Stimulated activated naive CD4-positive, alpha-beta T cell (primary cell): ENCODE measurements around the gene LRRC8D.
"Not testable (repeated sequence)": the region's sequence is repeated elsewhere in the genome, so short reads cannot be mapped to it uniquely, and the experiment has no call there.

Experiments
- DNase-seq, 6 experiments: peaks; one replicate each; lab custom pipeline; 2025; lab: John Stamatoyannopoulos, UW

Gene LRRC8D

GRCh38 chr1:89913353-89914095 is 92.7 kb downstream of the LRRC8D start:
- no peak for DNase-seq

GRCh38 chr1:89917353-89917752 is 96.5 kb downstream of the LRRC8D start:
- DNase-seq: no peak

GRCh38 chr1:89918127-89918793 is 97.4 kb downstream of the LRRC8D start:
- DNase-seq: no peak

- no peak for DNase-seq
Observed at GRCh38 chr1:89918794-89919155, 97.9 kb downstream of the LRRC8D start.

- no peak for DNase-seq
Observed at GRCh38 chr1:89919174-89919573, 98.3 kb downstream of the LRRC8D start.

GRCh38 chr1:89922911-89923310 is 102.1 kb downstream of the LRRC8D start:
- DNase-seq: no peak

- no peak for DNase-seq
Observed at GRCh38 chr1:89923517-89923916, 102.7 kb downstream of the LRRC8D start.

GRCh38 chr1:89924075-89924474 is 103.2 kb downstream of the LRRC8D start:
- not testable (repeated sequence) for DNase-seq

- no peak for DNase-seq
Observed at GRCh38 chr1:89927049-89927448, 106.2 kb downstream of the LRRC8D start.

- DNase-seq: no peak
Observed at GRCh38 chr1:89927478-89927877, 106.6 kb downstream of the LRRC8D start.

GRCh38 chr1:89928506-89928905 is 107.7 kb downstream of the LRRC8D start:
- no peak for DNase-seq

GRCh38 chr1:89929467-89930063 is 108.7 kb downstream of the LRRC8D start:
- no peak for DNase-seq

GRCh38 chr1:89930579-89930978 is 109.7 kb downstream of the LRRC8D start:
- no peak for DNase-seq

GRCh38 chr1:89931964-89932363 is 111.1 kb downstream of the LRRC8D start:
- DNase-seq: no peak

GRCh38 chr1:89932598-89933364 is 111.9 kb downstream of the LRRC8D start:
- DNase-seq: no peak

GRCh38 chr1:89934461-89934860 is 113.6 kb downstream of the LRRC8D start:
- DNase-seq: no peak

- DNase-seq: no peak
Observed at GRCh38 chr1:89935235-89935634, 114.4 kb downstream of the LRRC8D start.

- no peak for DNase-seq
Observed at GRCh38 chr1:89936694-89937093, 115.9 kb downstream of the LRRC8D start.

GRCh38 chr1:89938171-89939055 is 117.6 kb downstream of the LRRC8D start:
- no peak for DNase-seq

- no peak for DNase-seq
Observed at GRCh38 chr1:89939059-89939570, 118.3 kb downstream of the LRRC8D start.

- no peak for DNase-seq
Observed at GRCh38 chr1:89939693-89940438, 119.0 kb downstream of the LRRC8D start.
